H1 (cell line): ENCODE data around the gene ZNF888. TPM values are rescaled to one million over a fixed set of nuclear protein-coding genes. Genes with fewer than 3 reads are reported as not detected.

ENCODE experiments used
- CTCF ChIA-PET: fragments of 300-600 bp; sonication (Branson Sonifier 250); formaldehyde crosslinking; loops from one replicate; lab custom pipeline; 2021; ENCODE audit not compliant: partially characterized antibody; lab: Charles Lee
- POLR2A ChIA-PET: fragments of 300-600 bp; sonication (Branson Sonifier 250); formaldehyde crosslinking; loops from one replicate; lab custom pipeline; 2021; ENCODE audit warnings: inconsistent platforms; ENCODE audit not compliant: partially characterized antibody; lab: Charles Lee
- DNase-seq, 2 experiments: peaks; one replicate each; pipeline versions ENCODE4 v3.0.0 to v3.0.0-alpha.2; 2010 to 2022; ENCODE audit warnings: low spot score in 2 of 2, low read depth in 1 of 2, mixed read lengths in 1 of 2
- FAIRE-seq: peaks from 2 replicates; lab custom pipeline; 2011; peaks lifted over from hg19 to GRCh38; lab: Jason Lieb, UNC
- H2AFZ ChIP-seq: 2 replicates; pipeline ENCODE4 v1.8.1; 2012; ENCODE audit warnings: low read length, inconsistent platforms
- H2AK5ac ChIP-seq: 2 replicates; pipeline ENCODE4 v1.6.1; 2013; ENCODE audit warnings: low read depth, low read length
- H2BK120ac ChIP-seq: replicated peaks from 2 replicates; pipeline ENCODE3; 2013; ENCODE audit warnings: low read depth, low read length, inconsistent platforms
- H2BK12ac ChIP-seq: 2 replicates; pipeline ENCODE4 v1.6.1; 2013; ENCODE audit warnings: low read depth, low read length
- H2BK15ac ChIP-seq: 2 replicates; pipeline ENCODE4 v1.6.1; 2013; ENCODE audit warnings: low read length
- H2BK20ac ChIP-seq: 2 replicates; pipeline ENCODE4 v1.6.1; 2013; ENCODE audit warnings: low read length
- H2BK5ac ChIP-seq: 2 replicates; pipeline ENCODE4 v1.6.1; 2013; ENCODE audit warnings: low read depth, low read length
- H3K14ac ChIP-seq: 2 replicates; pipeline ENCODE4 v1.6.1; 2013; ENCODE audit warnings: inconsistent platforms; ENCODE audit not compliant: insufficient read length
- H3K18ac ChIP-seq: 2 replicates; pipeline ENCODE4 v1.6.1; 2013; ENCODE audit warnings: low read length; ENCODE audit errors: extremely low read depth
- H3K23ac ChIP-seq: 2 replicates; pipeline ENCODE4 v1.6.1; 2013; ENCODE audit warnings: inconsistent platforms; ENCODE audit not compliant: insufficient read length
- H3K23me2 ChIP-seq: 2 replicates; pipeline ENCODE4 v1.6.1; 2013; ENCODE audit warnings: low read depth, low read length
- H3K27ac ChIP-seq: 2 replicates; pipeline ENCODE4 v1.6.1; 2011; ENCODE audit warnings: low read depth, low read length, inconsistent platforms
- H3K27me3 ChIP-seq, 4 experiments: replicated peaks in 1 of 4; 1 replicate in 1 of 4; 2 replicates in 3 of 4; pipeline versions ENCODE4 v1.6.1 to v1.8.1; 2011 to 2013; ENCODE audit warnings: low read length in 3 of 4, mild to moderate bottlenecking in 3 of 4, inconsistent platforms in 2 of 4, mixed read lengths in 2 of 4, moderate library complexity in 1 of 4; ENCODE audit not compliant: control insufficient read depth in 3 of 4, insufficient read depth in 3 of 4; ENCODE audit errors: extremely low read depth in 1 of 4
- H3K36me3 ChIP-seq, 4 experiments: 2 replicates each; pipeline versions ENCODE4 v1.6.1 to v1.8.1; 2011 to 2013; ENCODE audit warnings: mild to moderate bottlenecking in 4 of 4, low read length in 3 of 4, moderate library complexity in 2 of 4, control low read depth in 1 of 4, inconsistent platforms in 1 of 4; ENCODE audit not compliant: insufficient read depth in 4 of 4, control insufficient read depth in 2 of 4
- H3K4ac ChIP-seq: replicated peaks from 2 replicates; pipeline ENCODE3; 2013; ENCODE audit warnings: low read length, low read depth, mixed read lengths, inconsistent platforms; ENCODE audit not compliant: insufficient read length
- H3K4me1 ChIP-seq, 4 experiments: replicated peaks in 1 of 4; 1 replicate in 1 of 4; 2 replicates in 3 of 4; pipeline versions ENCODE4 v1.6.1 to v1.8.1; 2011 to 2013; ENCODE audit warnings: low read length in 3 of 4, inconsistent platforms in 2 of 4, mixed read lengths in 1 of 4; ENCODE audit not compliant: insufficient read depth in 4 of 4, control insufficient read depth in 3 of 4
- H3K4me2 ChIP-seq, 2 experiments: 2 replicates each; pipeline versions ENCODE4 v1.6.1 to v1.8.1; 2011 to 2013; ENCODE audit warnings: low read depth in 2 of 2, low read length in 2 of 2, control low read depth in 1 of 2, inconsistent platforms in 1 of 2, mild to moderate bottlenecking in 1 of 2; ENCODE audit not compliant: insufficient read depth in 1 of 2
- H3K4me3 ChIP-seq, 4 experiments: fragments of 200-600, 300-600 bp in 1 of 4; sonication (generic), shearing (Covaris generic), sonication (Bioruptor Twin) in 1 of 4; 2 replicates each; pipeline versions ENCODE4 v1.5.1 to v1.8.1; 2011 to 2016; ENCODE audit warnings: low read length in 4 of 4, low read depth in 3 of 4, control low read depth in 2 of 4, inconsistent platforms in 2 of 4, mild to moderate bottlenecking in 2 of 4, mixed read lengths in 1 of 4, moderate library complexity in 1 of 4; ENCODE audit not compliant: insufficient read depth in 2 of 4; ENCODE audit errors: extremely low read depth in 1 of 4
- H3K56ac ChIP-seq: replicated peaks from 2 replicates; pipeline ENCODE3; 2013; ENCODE audit warnings: low read depth, mild to moderate bottlenecking, mixed read lengths, low read length, inconsistent platforms; ENCODE audit not compliant: insufficient read length
- H3K79me1 ChIP-seq: 2 replicates; pipeline ENCODE4 v1.6.1; 2013; ENCODE audit warnings: low read depth, low read length, control low read depth
- H3K79me2 ChIP-seq, 2 experiments: 2 replicates each; pipeline versions ENCODE4 v1.6.1 to v1.8.1; 2012 to 2013; ENCODE audit warnings: low read length in 2 of 2, mild to moderate bottlenecking in 2 of 2, inconsistent platforms in 1 of 2; ENCODE audit not compliant: insufficient read depth in 2 of 2, control insufficient read depth in 1 of 2
- H3K9ac ChIP-seq, 4 experiments: replicated peaks in 1 of 4; 1 replicate in 1 of 4; 2 replicates in 3 of 4; pipeline versions ENCODE4 v1.6.1 to v1.8.1; 2011 to 2013; ENCODE audit warnings: low read depth in 3 of 4, low read length in 3 of 4, control low read depth in 2 of 4, mild to moderate bottlenecking in 2 of 4, moderate library complexity in 2 of 4, inconsistent platforms in 1 of 4; ENCODE audit errors: extremely low read depth in 1 of 4
- H3K9me3 ChIP-seq, 2 experiments: 2 replicates each; pipeline versions ENCODE4 v1.6.1 to v1.8.1; 2012 to 2013; ENCODE audit warnings: mild to moderate bottlenecking in 2 of 2, moderate library complexity in 2 of 2, control low read depth in 1 of 2, inconsistent platforms in 1 of 2, low read depth in 1 of 2, low read length in 1 of 2, mixed read lengths in 1 of 2; ENCODE audit not compliant: insufficient read depth in 2 of 2
- H4K20me1 ChIP-seq, 2 experiments: replicated peaks in 1 of 2; 2 replicates each; pipeline versions ENCODE3 to v1.8.1; 2011 to 2013; ENCODE audit warnings: inconsistent platforms in 2 of 2, low read length in 2 of 2, mild to moderate bottlenecking in 1 of 2; ENCODE audit not compliant: insufficient read depth in 2 of 2, control insufficient read depth in 1 of 2
- H4K5ac ChIP-seq: 2 replicates; pipeline ENCODE4 v1.6.1; 2013; ENCODE audit warnings: low read length, low read depth, mixed read lengths, inconsistent platforms; ENCODE audit not compliant: insufficient read length
- H4K8ac ChIP-seq: 2 replicates; pipeline ENCODE4 v1.8.0; 2013; ENCODE audit warnings: mild to moderate bottlenecking, moderate library complexity, low read length, inconsistent platforms; ENCODE audit not compliant: insufficient read depth; ENCODE audit errors: extremely low read depth
- H4K91ac ChIP-seq: replicated peaks from 2 replicates; pipeline ENCODE3; 2013; ENCODE audit warnings: low read length, mixed read lengths, inconsistent platforms; ENCODE audit not compliant: insufficient read length
- BRCA1 ChIP-seq: IDR thresholded peaks from 2 replicates; pipeline ENCODE4 v1.6.1; 2012; ENCODE audit warnings: low read depth, low read length, improper control_type of control experiment
- CBX5 ChIP-seq: fragments of 300-800, 300-1000 bp; sonication (generic); IDR thresholded peaks from 2 replicates; pipeline ENCODE4 v1.7.1; 2016; ENCODE audit warnings: antibody characterized with exemption, low read length, low read depth
- CTBP2 ChIP-seq: IDR thresholded peaks from 2 replicates; pipeline ENCODE4 v1.7.0; 2011; ENCODE audit warnings: borderline replicate concordance, mild to moderate bottlenecking, moderate library complexity, mixed read lengths, low read length; ENCODE audit not compliant: insufficient read depth, insufficient read length
- EZH2 ChIP-seq: fragments of 200-600 bp; sonication (generic); IDR thresholded peaks from 2 replicates; pipeline ENCODE4 v1.7.1; 2012; ENCODE audit warnings: low read depth, mild to moderate bottlenecking, moderate library complexity, low read length, inconsistent platforms; ENCODE audit not compliant: severe bottlenecking
- HDAC2 ChIP-seq, 2 experiments: fragments of 300-600 bp in 1 of 2; sonication (generic) in 1 of 2; IDR thresholded peaks; 2 replicates each; pipeline ENCODE4 v1.6.1; 2011 to 2012; ENCODE audit warnings: low read depth in 2 of 2, low read length in 2 of 2, mild to moderate bottlenecking in 2 of 2, moderate library complexity in 2 of 2, borderline replicate concordance in 1 of 2, inconsistent platforms in 1 of 2
- JUND ChIP-seq: IDR thresholded peaks from 2 replicates; pipeline ENCODE4 v1.6.1; 2011; ENCODE audit warnings: mild to moderate bottlenecking, improper control_type of control experiment, low read length
- KDM1A ChIP-seq: fragments of 200-600, 300-600 bp; sonication (generic); IDR thresholded peaks from 2 replicates; pipeline ENCODE4 v1.7.1; 2016; ENCODE audit warnings: mild to moderate bottlenecking, low read length, borderline replicate concordance
- MAFK ChIP-seq: IDR thresholded peaks from 2 replicates; pipeline ENCODE4 v1.6.1; 2012; ENCODE audit warnings: low read depth, mild to moderate bottlenecking, improper control_type of control experiment, low read length
- PHF8 ChIP-seq: fragments of 200-600 bp; sonication (generic); conservative IDR thresholded peaks from 2 replicates; pipeline ENCODE4 v1.7.1; 2012; ENCODE audit warnings: low read depth, mild to moderate bottlenecking, inconsistent platforms, low read length, moderate library complexity
- SIN3A ChIP-seq, 2 experiments: IDR thresholded peaks in 1 of 2; conservative IDR thresholded peaks in 1 of 2; 2 replicates each; pipeline ENCODE4 v1.6.1; 2011 to 2012; ENCODE audit warnings: low read length in 2 of 2, improper control_type of control experiment in 1 of 2, low read depth in 1 of 2, mild to moderate bottlenecking in 1 of 2
- SIRT6 ChIP-seq: IDR thresholded peaks from one replicate; pipeline ENCODE4 v1.7.1; 2012; ENCODE audit warnings: low read length, inconsistent platforms
- SIX5 ChIP-seq: IDR thresholded peaks from 2 replicates; pipeline ENCODE4 v1.6.1; 2011; ENCODE audit warnings: mild to moderate bottlenecking, low read depth, low read length
- SUZ12 ChIP-seq: fragments of 200-600 bp; sonication (generic); IDR thresholded peaks from 2 replicates; pipeline ENCODE4 v1.6.1; 2012; ENCODE audit warnings: mild to moderate bottlenecking, inconsistent platforms, low read length, moderate library complexity, mixed read lengths
- TAF1 ChIP-seq: IDR thresholded peaks from 2 replicates; pipeline ENCODE4 v1.6.1; 2011; ENCODE audit warnings: mild to moderate bottlenecking, low read depth, low read length
- WGBS, 2 experiments: shearing (Covaris generic) in 1 of 2; methylation state at CpG; one replicate each; pipeline versions ENCODE4 v1.1.6 to v1.1.7; 2013 to 2015; ENCODE audit warnings: low lambda C conversion rate in 2 of 2, mixed read lengths in 2 of 2, inconsistent platforms in 1 of 2, low coverage in 1 of 2, missing lambda C conversion rate in 1 of 2; ENCODE audit not compliant: insufficient replicate concordance in 2 of 2, insufficient coverage in 1 of 2, insufficient read length in 1 of 2; ENCODE audit errors: extremely low coverage in 1 of 2, missing lambda C conversion rate in 1 of 2; 5-methylcytosine and 5-hydroxymethylcytosine counted together
- polyA plus RNA-seq, 7 experiments: library from polyadenylated mRNA; depleted of rRNA in 3 of 7; stranded (reverse) in 5 of 7; unstranded in 2 of 7; fragments of >200 nt in 5 of 7; fragments of 200-250 nt in 2 of 7; gene quantifications; 1 replicate in 5 of 7; 2 replicates in 1 of 7; 4 replicates in 1 of 7; pipeline versions ENCODE4 v1.2.1 to v1.2.3, GENCODE V29; 2011 to 2013; ENCODE audit warnings: missing spikeins in 2 of 7, mixed read lengths in 2 of 7
- total RNA-seq: library from RNA; stranded (reverse); fragmentation: NEBNext Ultra II Directional; extraction: Animal tissue kit (Norgen Biotek cat#: 25700); gene quantifications from 2 replicates; pipeline ENCODE4 v1.2.1, GENCODE V29; 2021

ZNF888 gene
- total and polyA plus RNA-seq, 2 of the 8 experiments (the other 6 are each of a cell fraction or from before 2014, with no cell fraction given), result 1.1 to 8.6 TPM

DNA sequence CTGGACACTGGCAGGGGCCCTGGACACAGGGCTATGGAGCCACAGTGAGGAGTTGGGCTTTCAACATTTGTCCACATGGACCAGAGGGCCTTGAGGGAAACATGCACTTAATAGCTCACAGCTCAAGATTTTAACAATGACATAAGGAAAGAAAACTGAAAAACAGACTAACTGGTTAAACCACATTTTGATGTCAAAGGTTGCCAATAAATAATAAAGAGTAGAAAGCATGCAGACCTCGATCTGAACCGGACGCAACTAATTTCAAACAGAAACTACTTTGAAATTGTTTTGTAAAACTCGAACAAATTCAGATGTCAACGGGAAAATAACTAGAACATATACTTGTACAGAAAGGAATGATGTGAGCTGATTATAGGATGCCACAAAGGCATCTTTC, 15.5 kb upstream of the ZNF888 start:
- H3K23ac ChIP-seq, result no peak overlapping the region
- H3K9ac ChIP-seq, result no peak overlapping the region
- H3K4me3 ChIP-seq, result no peak overlapping the region
- H2BK20ac ChIP-seq, result no peak overlapping the region
- CTCF ChIA-PET, result interaction anchor here (0.6 kb wide), 1 partner anchor 43 kb away, joined by 3 read pairs; no protein-coding TSS in a partner anchor
- H4K5ac ChIP-seq, result no peak overlapping the region
- H2AFZ ChIP-seq, result no peak overlapping the region
- H3K4me2 ChIP-seq, result no peak overlapping the region
- no peak overlapping the region for H2BK5ac ChIP-seq
- POLR2A ChIA-PET, result interaction anchor here (0.5 kb wide), 1 partner anchor 146 kb away, joined by 3 read pairs; no protein-coding TSS in a partner anchor
- no peak overlapping the region for H2AK5ac ChIP-seq
- peaks cover 0 to 2% (median 0%) of the 10 kb centered on the region in 4 experiments; a peak in 1 of 7 replicates for H3K4me1 ChIP-seq
- no peak overlapping the region for H2BK15ac ChIP-seq
- no peak overlapping the region for H3K27ac ChIP-seq
- H3K9me3 ChIP-seq, result no peaks in the 10 kb centered on the region
- no peak overlapping the region for H3K14ac ChIP-seq
- peaks cover 5% of the 10 kb centered on the region for H3K79me1 ChIP-seq
- H3K56ac ChIP-seq, result no peak overlapping the region
- no peak overlapping the region for H2BK120ac ChIP-seq
- H4K20me1 ChIP-seq, result peaks cover 0 to 5% of the 10 kb centered on the region in 2 experiments
- no peak overlapping the region for H2BK12ac ChIP-seq
- no peak for DNase-seq
- peaks cover 5% of the 10 kb centered on the region; the same call in 1 of the 2 replicates for H3K23me2 ChIP-seq
- no peak for FAIRE-seq
- H3K27me3 ChIP-seq, result no peaks in the 10 kb centered on the region
- no peak overlapping the region for H4K8ac ChIP-seq
- H3K79me2 ChIP-seq, result peaks cover 0 to 38% of the 10 kb centered on the region in 2 experiments; a peak in 2 of 4 replicates
- no peak overlapping the region for H3K18ac ChIP-seq
- WGBS, 2 experiments, result 80% methylated on average over 5 of the region's 5 CpGs; no CpG with 5 or more reads in 1 of the 2 experiments
- peaks cover 0 to 7% (median 4%) of the 10 kb centered on the region in 4 experiments; a peak in 3 of 8 replicates for H3K36me3 ChIP-seq
- H3K4ac ChIP-seq, result no peak overlapping the region
- no peak overlapping the region for H4K91ac ChIP-seq
- TF ChIP-seq KDM1A (no peak), EZH2 (no peak), MAFK (no peak), SIX5 (no peak), CTBP2 (no peak), CBX5 (no peak), JUND (no peak), SIN3A (conservative IDR thresholded peaks at IDR 0.05 in 1 of 2, IDR thresholded peaks at IDR 0.05 in 1 of 2; ENCODE audit: low read depth in 1 of 2, low read length in 2 of 2) (no peak), HDAC2 (IDR thresholded peaks at IDR 0.05; ENCODE audit: borderline replicate concordance in 1 of 2, low read depth in 2 of 2, low read length in 2 of 2) (no peak), BRCA1 (no peak), SIRT6 (no peak), PHF8 (no peak), TAF1 (no peak), SUZ12 (no peak)
